ENCODE measurements around the gene NR2F6.

DNA sequence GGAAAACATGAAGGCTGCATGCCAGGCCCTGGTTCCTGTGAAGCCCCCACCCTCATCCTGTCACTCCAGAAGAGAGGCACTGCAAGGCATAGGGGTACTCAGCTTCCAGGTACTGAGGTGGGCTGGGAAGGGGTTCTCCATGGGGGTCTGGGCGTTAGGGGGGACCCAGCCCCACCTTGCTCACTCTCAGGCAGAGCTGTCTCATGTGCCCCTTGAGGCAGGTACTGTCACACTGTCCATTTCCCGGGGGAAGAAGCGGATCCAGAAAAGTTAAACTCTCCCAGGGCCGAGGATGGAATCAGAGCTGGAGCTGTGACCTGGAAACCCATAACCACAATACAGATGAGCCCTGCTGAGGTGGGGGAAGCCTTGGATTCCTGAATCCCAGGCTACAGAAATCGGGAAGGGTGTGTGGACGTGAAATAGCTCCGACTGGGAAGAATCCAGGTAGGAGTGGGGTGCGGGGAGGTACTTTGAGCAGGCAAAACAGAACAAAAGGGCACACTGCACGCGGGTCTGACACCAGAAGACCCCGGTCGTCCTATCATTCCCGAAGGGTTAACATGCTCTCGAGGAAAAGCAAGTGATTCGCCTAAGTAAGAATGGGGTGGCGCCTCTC is 31.1 kb downstream of the NR2F6 start:
- TF ChIP-seq, protein P1, sequence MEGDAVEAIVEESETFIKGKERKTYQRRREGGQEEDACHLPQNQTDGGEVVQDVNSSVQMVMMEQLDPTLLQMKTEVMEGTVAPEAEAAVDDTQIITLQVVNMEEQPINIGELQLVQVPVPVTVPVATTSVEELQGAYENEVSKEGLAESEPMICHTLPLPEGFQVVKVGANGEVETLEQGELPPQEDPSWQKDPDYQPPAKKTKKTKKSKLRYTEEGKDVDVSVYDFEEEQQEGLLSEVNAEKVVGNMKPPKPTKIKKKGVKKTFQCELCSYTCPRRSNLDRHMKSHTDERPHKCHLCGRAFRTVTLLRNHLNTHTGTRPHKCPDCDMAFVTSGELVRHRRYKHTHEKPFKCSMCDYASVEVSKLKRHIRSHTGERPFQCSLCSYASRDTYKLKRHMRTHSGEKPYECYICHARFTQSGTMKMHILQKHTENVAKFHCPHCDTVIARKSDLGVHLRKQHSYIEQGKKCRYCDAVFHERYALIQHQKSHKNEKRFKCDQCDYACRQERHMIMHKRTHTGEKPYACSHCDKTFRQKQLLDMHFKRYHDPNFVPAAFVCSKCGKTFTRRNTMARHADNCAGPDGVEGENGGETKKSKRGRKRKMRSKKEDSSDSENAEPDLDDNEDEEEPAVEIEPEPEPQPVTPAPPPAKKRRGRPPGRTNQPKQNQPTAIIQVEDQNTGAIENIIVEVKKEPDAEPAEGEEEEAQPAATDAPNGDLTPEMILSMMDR (optimal IDR thresholded peaks at IDR 0.05 in 1 of 3, IDR thresholded peaks at IDR 0.05 in 1 of 3, conservative IDR thresholded peaks at IDR 0.05 in 1 of 3; ENCODE audit: extremely low read depth in 1 of 3, insufficient read depth in 2 of 3, low read length in 3 of 3), result no peak
- TF ChIP-seq EZH2 (IDR thresholded peaks at IDR 0.05; ENCODE audit: low read length), result no peak

Measured in keratinocyte (primary cell).